ENCODE data around the gene ZSCAN5B. TPM values are rescaled to one million over a fixed set of nuclear protein-coding genes. Genes with fewer than 3 reads are reported as not detected.

The ZSCAN5B gene
- total RNA-seq, 1 experiment from 2014 or later = not detected

DNA sequence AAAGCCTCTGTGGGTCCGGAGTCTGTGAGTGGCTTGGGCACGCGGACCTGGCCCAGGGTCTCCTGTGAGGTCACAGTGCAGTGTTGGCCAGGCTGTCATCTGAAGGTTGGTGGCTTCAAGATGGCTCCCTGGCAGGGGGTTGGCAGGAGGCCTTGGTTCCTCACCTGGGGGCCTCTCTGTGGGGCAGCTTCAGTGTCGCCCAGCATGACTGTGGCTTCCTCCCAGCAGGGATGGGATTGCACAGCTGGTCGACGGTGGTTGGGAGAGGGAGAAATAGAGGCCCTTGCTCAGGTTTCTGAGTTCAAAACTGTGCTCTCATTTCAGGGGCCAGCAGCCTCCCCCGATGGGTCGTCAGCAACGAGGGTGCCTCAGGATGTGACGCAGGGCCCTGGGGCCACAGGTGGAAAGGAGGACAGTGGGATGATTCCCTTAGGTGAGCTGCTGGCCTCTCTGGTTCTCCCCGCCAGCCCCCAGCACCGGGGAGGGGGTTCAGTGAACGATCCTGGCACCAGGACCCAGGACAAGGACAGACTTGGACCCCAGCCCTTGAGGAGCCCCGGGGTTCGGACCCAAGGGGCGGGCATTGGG is 39.3 kb downstream of the ZSCAN5B start:
- in situ Hi-C loops (cut with HindIII; ENCODE audit: low pct_unique_long_range_greater_than_20kb, low sequenced_read_pairs) (no loop called here), intact Hi-C loops (cut with micrococcal nuclease; ENCODE audit: unreplicated experiment) (no loop called here)
- CTCF ChIA-PET = interaction anchor here (0.6 kb wide), 1 partner anchor 95 kb away, joined by 6 read pairs; no protein-coding TSS in a partner anchor
- POLR2A ChIA-PET = no interaction called here
- Histone ChIP-seq H3K27me3 (ENCODE audit: control insufficient read depth, insufficient read depth, low read length) (no peaks in the 10 kb centered on the region), H3K4me3 (ENCODE audit: low read depth in 2 of 2, low read length in 2 of 2) (no peak overlapping the region), H3K36me3 (ENCODE audit: control insufficient read depth, insufficient read depth, low read length) (peaks cover 7% of the 10 kb centered on the region; the same call in 1 of the 2 replicates), H3K9me3 (ENCODE audit: control insufficient read depth, insufficient read depth, low read depth, low read length) (no peaks in the 10 kb centered on the region), H3K27ac (ENCODE audit: low read length) (no peak overlapping the region), H3K4me1 (ENCODE audit: control insufficient read depth, insufficient read depth, low read length) (no peaks in the 10 kb centered on the region)
- TF ChIP-seq REST (IDR thresholded peaks at IDR 0.05; ENCODE audit: insufficient read depth in 1 of 2, low read depth in 2 of 2, low read length in 1 of 2) (no peak), TCF7L2 (IDR thresholded peaks at IDR 0.05; ENCODE audit: low read depth, low read length) (no peak), SIN3A (IDR thresholded peaks at IDR 0.05; ENCODE audit: borderline replicate concordance, insufficient read depth, low read depth, low read length) (no peak), CTCF (IDR thresholded peaks at IDR 0.05) (no peak)
- DNase-seq (ENCODE audit: low read depth, low spot score) (no peak), ATAC-seq (no peak)
- BruUV-seq (replicated peaks) = no TSS peak

DNA sequence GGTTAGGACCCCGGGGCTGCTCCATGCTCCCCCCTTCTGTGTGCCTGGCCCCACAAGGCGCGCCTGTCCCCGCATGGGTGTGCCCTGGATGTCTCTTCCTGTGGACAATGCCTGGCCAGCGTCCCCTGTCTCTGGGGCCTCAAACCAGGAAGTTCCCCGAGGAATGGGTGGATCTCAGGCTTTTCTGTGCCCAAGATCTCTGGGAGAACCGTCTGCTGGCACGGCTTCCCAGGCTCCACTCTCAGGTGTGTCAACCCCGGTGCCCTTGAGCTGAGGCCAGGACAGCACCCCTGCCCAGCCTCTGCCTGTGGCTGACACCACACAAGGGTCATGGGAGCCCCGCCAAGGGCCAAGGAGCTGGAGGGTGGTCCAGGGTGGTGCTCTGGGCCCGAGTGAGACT is 40.8 kb downstream of the ZSCAN5B start:
- intact Hi-C loops (cut with micrococcal nuclease; ENCODE audit: unreplicated experiment) (no loop called here), in situ Hi-C loops (cut with HindIII; ENCODE audit: low pct_unique_long_range_greater_than_20kb, low sequenced_read_pairs) (no loop called here)
- no peak for TF ChIP-seq REST (IDR thresholded peaks at IDR 0.05; ENCODE audit: insufficient read depth in 1 of 2, low read depth in 2 of 2, low read length in 1 of 2)
- TF ChIP-seq POLR2AphosphoS5 (IDR thresholded peaks at IDR 0.05; ENCODE audit: low read depth, low read length) = no peak
- no peak for TF ChIP-seq CTCF (IDR thresholded peaks at IDR 0.05)
- TF ChIP-seq SIN3A (IDR thresholded peaks at IDR 0.05; ENCODE audit: borderline replicate concordance, insufficient read depth, low read depth, low read length) = no peak
- TF ChIP-seq TCF7L2 (IDR thresholded peaks at IDR 0.05; ENCODE audit: low read depth, low read length) = no peak
- Histone ChIP-seq H3K36me3 (ENCODE audit: control insufficient read depth, insufficient read depth, low read length) (peaks cover 7% of the 10 kb centered on the region; the same call in 1 of the 2 replicates), H3K27ac (ENCODE audit: low read length) (no peak overlapping the region), H3K4me3 (ENCODE audit: low read depth in 2 of 2, low read length in 2 of 2) (no peak overlapping the region), H3K4me1 (ENCODE audit: control insufficient read depth, insufficient read depth, low read length) (no peaks in the 10 kb centered on the region), H3K9me3 (ENCODE audit: control insufficient read depth, insufficient read depth, low read depth, low read length) (no peaks in the 10 kb centered on the region), H3K27me3 (ENCODE audit: control insufficient read depth, insufficient read depth, low read length) (no peaks in the 10 kb centered on the region)
- POLR2A ChIA-PET = no interaction called here
- ATAC-seq (no peak), DNase-seq (ENCODE audit: low read depth, low spot score) (no peak)
- CTCF ChIA-PET = no interaction called here
- no TSS peak for BruUV-seq (replicated peaks)
